Heart right ventricle (tissue), 16 donors: ENCODE data around the gene ANKS1B. TPM values are rescaled to one million over a fixed set of nuclear protein-coding genes. Genes with fewer than 3 reads are reported as not detected.

Experiments
- ATAC-seq, 8 donors: fragments of 200-7000 bp; cut with Tn5 transposase; one replicate each; pipeline ENCODE4 v1.9.1; 2020; ENCODE audit warnings: mild to moderate bottlenecking in 8 of 8, moderate library complexity in 8 of 8, moderate number of reproducible peaks in 1 of 8
- DNase-seq, 2 donors: peaks; one replicate each; pipeline ENCODE4 v3.0.0-alpha.2; 2020
- H3K27ac ChIP-seq, 10 donors: fragments of 200-600 bp; sonication (generic) in 2 of 10; one replicate each; pipeline versions ENCODE4 v1.5.0 to v1.8.0; 2020 to 2022; ENCODE audit warnings: mild to moderate bottlenecking in 3 of 10
- H3K27me3 ChIP-seq, 7 donors: fragments of 200-600 bp; one replicate each; pipeline ENCODE4 v1.8.0; 2021 to 2022; ENCODE audit warnings: mild to moderate bottlenecking in 2 of 7
- H3K36me3 ChIP-seq, 9 donors: fragments of 200-600 bp; sonication (generic) in 1 of 9; one replicate each; pipeline versions ENCODE4 v1.5.0 to v1.8.0; 2020 to 2022; ENCODE audit warnings: mild to moderate bottlenecking in 2 of 9
- H3K4me1 ChIP-seq, 9 donors: fragments of 200-600 bp; sonication (generic) in 1 of 9; one replicate each; pipeline versions ENCODE4 v1.5.0 to v1.8.0; 2020 to 2022; ENCODE audit warnings: mild to moderate bottlenecking in 4 of 9
- H3K4me3 ChIP-seq, 10 donors: fragments of 200-600 bp; sonication (generic) in 2 of 10; one replicate each; pipeline versions ENCODE4 v1.5.0 to v1.8.0; 2020 to 2022; ENCODE audit warnings: mild to moderate bottlenecking in 7 of 10, moderate library complexity in 2 of 10
- H3K9me3 ChIP-seq, 11 donors: fragments of 200-600 bp in 10 of 11; sonication (generic) in 2 of 11; one replicate each; pipeline versions ENCODE4 v1.5.0 to v1.8.0; 2013 to 2022; ENCODE audit warnings: mild to moderate bottlenecking in 2 of 11, control low read depth in 1 of 11, moderate library complexity in 1 of 11
- WGBS, 2 donors: extraction: QIAGEN DNeasy Blood & Tissue Kit; methylation state at CpG; one replicate each; pipeline ENCODE4 v1.1.7; 2013; ENCODE audit warnings: inconsistent platforms in 1 of 2; 5-methylcytosine and 5-hydroxymethylcytosine counted together
- intact Hi-C, 10 donors: fragments of 100-400 bp; cut with DNase I; formaldehyde crosslinking; loops; one replicate each; pipeline versions ENCODE4 v1.11.1 to v1.14.2; 2022
- polyA plus RNA-seq, 2 donors: library from polyadenylated mRNA; stranded (reverse); fragments of 200-250 nt; gene quantifications; one replicate each; pipeline ENCODE4 v1.2.3, GENCODE V29; 2013
- total RNA-seq, 10 donors: library from RNA; stranded (reverse); fragmentation: NEBNext Ultra II Directional in 3 of 10; extraction: Animal tissue kit (Norgen Biotek cat#: 25700) in 3 of 10; gene quantifications; one replicate each; pipeline versions ENCODE4 v1.2.1 to v1.2.4, GENCODE V29; 2021 to 2023
- TF ChIP-seq, protein P1 (sequence below), 9 donors: fragments of 200-600 bp; sonication (generic) in 2 of 9; IDR thresholded peaks; one replicate each; pipeline versions ENCODE4 v1.5.0 to v1.8.0; 2021 to 2022; ENCODE audit warnings: antibody characterized with exemption in 9 of 9, mild to moderate bottlenecking in 5 of 9, moderate library complexity in 1 of 9
- donor health status: Arrhythmogenic right ventricular cardiomyopathy.
- donor health status: ischemic (EF 13 %, LVEDD 7.1; RV severe dilation, severe dysfunction).
- donor health status: healthy with polysubstance abuse.
- donor health status: DM: no; HTN: yes; CAD: no.
- donor health status: DM: no; HTN: no; CAD: no.
- donor health status: ischemic (EF 25% LVEDD 6.9; RV normal size, moderate dysfunction).
- donor health status: ischemic (EF 25% LVEDD 5.7; RV mildly dilated, moderate dysfunction).
- donor health status: healthy.
- donor health status: DM: yes; HTN: yes; CAD: no.
- donor health status: Ischemic cardiomyopathy.
- donor health status: ischemic (EF 35%, LVEDD 5.7; RV mildly dilated, moderate dysfunction).
- donor health status: nonischemic (EF 11% LVEDD 7.7; RV severe dilation, severe dysfunction).
- donor health status: DM: yes; HTN: yes; CAD: no.
- donor health status: PGD.
- donor health status: ischemic (EF 29% LVEDD 5.4; RV normal size, mild dysfunction).
- donor health status: nonischemic (EF 23%, LVEDD 6.1; RV moderate dilation, normal function).

ANKS1B gene
- total and polyA plus RNA-seq, 12 donors: 0.58 to 4.8 (median 1.8) TPM

- Histone ChIP-seq H3K9me3 (peaks cover 0 to 8% (median 0%) of the 10 kb centered on the region in 11 donors), H3K4me3 (no peak overlapping the region), H3K36me3 (peaks cover 0 to 7% (median 0%) of the 10 kb centered on the region in 9 donors), H3K27ac (no peak overlapping the region), H3K4me1 (peaks cover 0 to 14% (median 4%) of the 10 kb centered on the region in 9 donors), H3K27me3 (peaks cover 0 to 34% (median 14%) of the 10 kb centered on the region in 7 donors)
- intact Hi-C loops: no loop called here
- 93 to 97% methylated on average over 4 of the region's 4 CpGs for WGBS, 2 donors
- DNase-seq: no peak
- TF ChIP-seq, protein P1, sequence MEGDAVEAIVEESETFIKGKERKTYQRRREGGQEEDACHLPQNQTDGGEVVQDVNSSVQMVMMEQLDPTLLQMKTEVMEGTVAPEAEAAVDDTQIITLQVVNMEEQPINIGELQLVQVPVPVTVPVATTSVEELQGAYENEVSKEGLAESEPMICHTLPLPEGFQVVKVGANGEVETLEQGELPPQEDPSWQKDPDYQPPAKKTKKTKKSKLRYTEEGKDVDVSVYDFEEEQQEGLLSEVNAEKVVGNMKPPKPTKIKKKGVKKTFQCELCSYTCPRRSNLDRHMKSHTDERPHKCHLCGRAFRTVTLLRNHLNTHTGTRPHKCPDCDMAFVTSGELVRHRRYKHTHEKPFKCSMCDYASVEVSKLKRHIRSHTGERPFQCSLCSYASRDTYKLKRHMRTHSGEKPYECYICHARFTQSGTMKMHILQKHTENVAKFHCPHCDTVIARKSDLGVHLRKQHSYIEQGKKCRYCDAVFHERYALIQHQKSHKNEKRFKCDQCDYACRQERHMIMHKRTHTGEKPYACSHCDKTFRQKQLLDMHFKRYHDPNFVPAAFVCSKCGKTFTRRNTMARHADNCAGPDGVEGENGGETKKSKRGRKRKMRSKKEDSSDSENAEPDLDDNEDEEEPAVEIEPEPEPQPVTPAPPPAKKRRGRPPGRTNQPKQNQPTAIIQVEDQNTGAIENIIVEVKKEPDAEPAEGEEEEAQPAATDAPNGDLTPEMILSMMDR (IDR thresholded peaks at IDR 0.05): no peak
- no peak for ATAC-seq
Observed at GRCh38 chr12:98741196-98741555, 1243.6 kb downstream of the ANKS1B start.

DNA sequence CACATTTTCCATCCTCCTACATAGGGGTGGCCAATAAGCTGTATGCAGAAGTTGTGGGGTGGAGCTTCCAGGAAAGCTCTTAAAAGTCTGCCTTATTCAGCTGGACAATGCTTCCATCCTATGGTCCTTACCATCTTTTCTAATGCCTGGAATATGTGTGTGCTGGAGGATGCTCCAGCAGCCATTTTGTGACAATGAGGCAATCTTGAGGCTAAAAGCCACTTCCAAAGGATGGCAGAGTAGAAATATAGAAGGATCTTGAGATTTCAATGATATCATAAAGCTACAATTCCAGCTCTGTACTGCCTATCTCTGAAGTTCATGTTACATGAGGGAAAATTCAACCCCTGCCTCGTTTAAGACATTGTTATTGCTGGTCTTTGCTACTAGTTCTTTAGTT lies 1244.0 kb downstream of the ANKS1B start:
- peaks cover 0 to 30% (median 9%) of the 10 kb centered on the region in 7 donors for H3K27me3 ChIP-seq
- ATAC-seq: no peak
- peaks cover 0 to 11% (median 0%) of the 10 kb centered on the region in 9 donors for H3K36me3 ChIP-seq
- H3K4me3 ChIP-seq: no peak overlapping the region
- DNase-seq: no peak
- no peak overlapping the region for H3K27ac ChIP-seq
- TF ChIP-seq, protein P1 (IDR thresholded peaks at IDR 0.05): no peak
- 84 to 87% methylated on average over 1 of the region's 1 CpG for WGBS, 2 donors
- intact Hi-C loops: no loop called here
- H3K4me1 ChIP-seq: peaks cover 0 to 10% (median 2%) of the 10 kb centered on the region in 9 donors
- H3K9me3 ChIP-seq: peaks cover 0 to 8% (median 0%) of the 10 kb centered on the region in 11 donors

GRCh38 chr12:98738539-98738938 lies 1246.2 kb downstream of the ANKS1B start:
- ATAC-seq (no peak), DNase-seq (no peak)
- peaks cover 0 to 10% (median 2%) of the 10 kb centered on the region in 7 donors for H3K27me3 ChIP-seq
- 77 to 80% methylated on average over 2 of the region's 2 CpGs for WGBS, 2 donors
- TF ChIP-seq, protein P1 (IDR thresholded peaks at IDR 0.05): no peak
- H3K36me3 ChIP-seq: peaks cover 0 to 33% (median 5%) of the 10 kb centered on the region in 9 donors
- no peak overlapping the region for H3K27ac ChIP-seq
- H3K9me3 ChIP-seq: peaks cover 0 to 8% (median 0%) of the 10 kb centered on the region in 11 donors
- intact Hi-C loops: no loop called here
- no peak overlapping the region for H3K4me3 ChIP-seq
- no peaks in the 10 kb centered on the region for H3K4me1 ChIP-seq

GRCh38 chr12:98738002-98738401 lies 1246.7 kb downstream of the ANKS1B start:
- peaks cover 0 to 7% (median 2%) of the 10 kb centered on the region in 7 donors for H3K27me3 ChIP-seq
- no peaks in the 10 kb centered on the region for H3K4me1 ChIP-seq
- ATAC-seq (no peak), DNase-seq (no peak)
- H3K27ac ChIP-seq: no peak overlapping the region
- no peak overlapping the region for H3K4me3 ChIP-seq
- H3K9me3 ChIP-seq: peaks cover 0 to 8% (median 0%) of the 10 kb centered on the region in 11 donors
- TF ChIP-seq, protein P1 (IDR thresholded peaks at IDR 0.05): no peak
- H3K36me3 ChIP-seq: peaks cover 0 to 38% (median 5%) of the 10 kb centered on the region in 9 donors
- intact Hi-C loops: no loop called here
- 82 to 90% methylated on average over 3 of the region's 3 CpGs for WGBS, 2 donors
